H1 (cell line): ENCODE measurements around the gene ACSL3. TPM values are rescaled to one million over a fixed set of nuclear protein-coding genes. Genes with fewer than 3 reads are reported as not detected.

Source experiments
- CTCF ChIA-PET: fragments of 300-600 bp; sonication (Branson Sonifier 250); formaldehyde crosslinking; loops from one replicate; lab custom pipeline; 2021; ENCODE audit not compliant: partially characterized antibody; lab: Charles Lee
- POLR2A ChIA-PET: fragments of 300-600 bp; sonication (Branson Sonifier 250); formaldehyde crosslinking; loops from one replicate; lab custom pipeline; 2021; ENCODE audit warnings: inconsistent platforms; ENCODE audit not compliant: partially characterized antibody; lab: Charles Lee
- DNase-seq, 2 experiments: peaks; one replicate each; pipeline versions ENCODE4 v3.0.0 to v3.0.0-alpha.2; 2010 to 2022; ENCODE audit warnings: low spot score in 2 of 2, low read depth in 1 of 2, mixed read lengths in 1 of 2
- FAIRE-seq: peaks from 2 replicates; lab custom pipeline; 2011; peaks lifted over from hg19 to GRCh38; lab: Jason Lieb, UNC
- H2AFZ ChIP-seq: 2 replicates; pipeline ENCODE4 v1.8.1; 2012; ENCODE audit warnings: low read length, inconsistent platforms
- H2AK5ac ChIP-seq: 2 replicates; pipeline ENCODE4 v1.6.1; 2013; ENCODE audit warnings: low read depth, low read length
- H2BK120ac ChIP-seq: replicated peaks from 2 replicates; pipeline ENCODE3; 2013; ENCODE audit warnings: low read depth, low read length, inconsistent platforms
- H2BK12ac ChIP-seq: 2 replicates; pipeline ENCODE4 v1.6.1; 2013; ENCODE audit warnings: low read depth, low read length
- H2BK15ac ChIP-seq: 2 replicates; pipeline ENCODE4 v1.6.1; 2013; ENCODE audit warnings: low read length
- H2BK20ac ChIP-seq: 2 replicates; pipeline ENCODE4 v1.6.1; 2013; ENCODE audit warnings: low read length
- H2BK5ac ChIP-seq: 2 replicates; pipeline ENCODE4 v1.6.1; 2013; ENCODE audit warnings: low read depth, low read length
- H3K14ac ChIP-seq: 2 replicates; pipeline ENCODE4 v1.6.1; 2013; ENCODE audit warnings: inconsistent platforms; ENCODE audit not compliant: insufficient read length
- H3K18ac ChIP-seq: 2 replicates; pipeline ENCODE4 v1.6.1; 2013; ENCODE audit warnings: low read length; ENCODE audit errors: extremely low read depth
- H3K23ac ChIP-seq: 2 replicates; pipeline ENCODE4 v1.6.1; 2013; ENCODE audit warnings: inconsistent platforms; ENCODE audit not compliant: insufficient read length
- H3K23me2 ChIP-seq: 2 replicates; pipeline ENCODE4 v1.6.1; 2013; ENCODE audit warnings: low read depth, low read length
- H3K27ac ChIP-seq: 2 replicates; pipeline ENCODE4 v1.6.1; 2011; ENCODE audit warnings: low read depth, low read length, inconsistent platforms
- H3K27me3 ChIP-seq, 4 experiments: replicated peaks in 1 of 4; 1 replicate in 1 of 4; 2 replicates in 3 of 4; pipeline versions ENCODE4 v1.6.1 to v1.8.1; 2011 to 2013; ENCODE audit warnings: low read length in 3 of 4, mild to moderate bottlenecking in 3 of 4, inconsistent platforms in 2 of 4, mixed read lengths in 2 of 4, moderate library complexity in 1 of 4; ENCODE audit not compliant: control insufficient read depth in 3 of 4, insufficient read depth in 3 of 4; ENCODE audit errors: extremely low read depth in 1 of 4
- H3K36me3 ChIP-seq, 4 experiments: 2 replicates each; pipeline versions ENCODE4 v1.6.1 to v1.8.1; 2011 to 2013; ENCODE audit warnings: mild to moderate bottlenecking in 4 of 4, low read length in 3 of 4, moderate library complexity in 2 of 4, control low read depth in 1 of 4, inconsistent platforms in 1 of 4; ENCODE audit not compliant: insufficient read depth in 4 of 4, control insufficient read depth in 2 of 4
- H3K4ac ChIP-seq: replicated peaks from 2 replicates; pipeline ENCODE3; 2013; ENCODE audit warnings: low read length, low read depth, mixed read lengths, inconsistent platforms; ENCODE audit not compliant: insufficient read length
- H3K4me1 ChIP-seq, 4 experiments: replicated peaks in 1 of 4; 1 replicate in 1 of 4; 2 replicates in 3 of 4; pipeline versions ENCODE4 v1.6.1 to v1.8.1; 2011 to 2013; ENCODE audit warnings: low read length in 3 of 4, inconsistent platforms in 2 of 4, mixed read lengths in 1 of 4; ENCODE audit not compliant: insufficient read depth in 4 of 4, control insufficient read depth in 3 of 4
- H3K4me2 ChIP-seq, 2 experiments: 2 replicates each; pipeline versions ENCODE4 v1.6.1 to v1.8.1; 2011 to 2013; ENCODE audit warnings: low read depth in 2 of 2, low read length in 2 of 2, control low read depth in 1 of 2, inconsistent platforms in 1 of 2, mild to moderate bottlenecking in 1 of 2; ENCODE audit not compliant: insufficient read depth in 1 of 2
- H3K4me3 ChIP-seq, 4 experiments: fragments of 200-600, 300-600 bp in 1 of 4; sonication (generic), shearing (Covaris generic), sonication (Bioruptor Twin) in 1 of 4; 2 replicates each; pipeline versions ENCODE4 v1.5.1 to v1.8.1; 2011 to 2016; ENCODE audit warnings: low read length in 4 of 4, low read depth in 3 of 4, control low read depth in 2 of 4, inconsistent platforms in 2 of 4, mild to moderate bottlenecking in 2 of 4, mixed read lengths in 1 of 4, moderate library complexity in 1 of 4; ENCODE audit not compliant: insufficient read depth in 2 of 4; ENCODE audit errors: extremely low read depth in 1 of 4
- H3K56ac ChIP-seq: replicated peaks from 2 replicates; pipeline ENCODE3; 2013; ENCODE audit warnings: low read depth, mild to moderate bottlenecking, mixed read lengths, low read length, inconsistent platforms; ENCODE audit not compliant: insufficient read length
- H3K79me1 ChIP-seq: 2 replicates; pipeline ENCODE4 v1.6.1; 2013; ENCODE audit warnings: low read depth, low read length, control low read depth
- H3K79me2 ChIP-seq, 2 experiments: 2 replicates each; pipeline versions ENCODE4 v1.6.1 to v1.8.1; 2012 to 2013; ENCODE audit warnings: low read length in 2 of 2, mild to moderate bottlenecking in 2 of 2, inconsistent platforms in 1 of 2; ENCODE audit not compliant: insufficient read depth in 2 of 2, control insufficient read depth in 1 of 2
- H3K9ac ChIP-seq, 4 experiments: replicated peaks in 1 of 4; 1 replicate in 1 of 4; 2 replicates in 3 of 4; pipeline versions ENCODE4 v1.6.1 to v1.8.1; 2011 to 2013; ENCODE audit warnings: low read depth in 3 of 4, low read length in 3 of 4, control low read depth in 2 of 4, mild to moderate bottlenecking in 2 of 4, moderate library complexity in 2 of 4, inconsistent platforms in 1 of 4; ENCODE audit errors: extremely low read depth in 1 of 4
- H3K9me3 ChIP-seq, 2 experiments: 2 replicates each; pipeline versions ENCODE4 v1.6.1 to v1.8.1; 2012 to 2013; ENCODE audit warnings: mild to moderate bottlenecking in 2 of 2, moderate library complexity in 2 of 2, control low read depth in 1 of 2, inconsistent platforms in 1 of 2, low read depth in 1 of 2, low read length in 1 of 2, mixed read lengths in 1 of 2; ENCODE audit not compliant: insufficient read depth in 2 of 2
- H4K20me1 ChIP-seq, 2 experiments: replicated peaks in 1 of 2; 2 replicates each; pipeline versions ENCODE3 to v1.8.1; 2011 to 2013; ENCODE audit warnings: inconsistent platforms in 2 of 2, low read length in 2 of 2, mild to moderate bottlenecking in 1 of 2; ENCODE audit not compliant: insufficient read depth in 2 of 2, control insufficient read depth in 1 of 2
- H4K5ac ChIP-seq: 2 replicates; pipeline ENCODE4 v1.6.1; 2013; ENCODE audit warnings: low read length, low read depth, mixed read lengths, inconsistent platforms; ENCODE audit not compliant: insufficient read length
- H4K8ac ChIP-seq: 2 replicates; pipeline ENCODE4 v1.8.0; 2013; ENCODE audit warnings: mild to moderate bottlenecking, moderate library complexity, low read length, inconsistent platforms; ENCODE audit not compliant: insufficient read depth; ENCODE audit errors: extremely low read depth
- H4K91ac ChIP-seq: replicated peaks from 2 replicates; pipeline ENCODE3; 2013; ENCODE audit warnings: low read length, mixed read lengths, inconsistent platforms; ENCODE audit not compliant: insufficient read length
- BACH1 ChIP-seq: IDR thresholded peaks from 2 replicates; pipeline ENCODE4 v1.6.1; 2012; ENCODE audit warnings: low read length, improper control_type of control experiment
- EGR1 ChIP-seq: IDR thresholded peaks from 2 replicates; pipeline ENCODE4 v1.6.1; 2011; ENCODE audit warnings: low read depth, low read length, borderline replicate concordance
- EP300 ChIP-seq, 2 experiments: IDR thresholded peaks; 1 replicate in 1 of 2; 2 replicates in 1 of 2; pipeline ENCODE4 v1.6.1; 2011 to 2012; ENCODE audit warnings: low read depth in 2 of 2, low read length in 2 of 2, mild to moderate bottlenecking in 2 of 2, borderline replicate concordance in 1 of 2, inconsistent platforms in 1 of 2, moderate library complexity in 1 of 2
- JUND ChIP-seq: IDR thresholded peaks from 2 replicates; pipeline ENCODE4 v1.6.1; 2011; ENCODE audit warnings: mild to moderate bottlenecking, improper control_type of control experiment, low read length
- NRF1 ChIP-seq: IDR thresholded peaks from 2 replicates; pipeline ENCODE4 v1.6.1; 2011; ENCODE audit warnings: mild to moderate bottlenecking, low read depth, low read length, improper control_type of control experiment
- SAP30 ChIP-seq: fragments of 300-600 bp; sonication (generic); IDR thresholded peaks from 2 replicates; pipeline ENCODE4 v1.7.1; 2012; ENCODE audit warnings: low read length, moderate library complexity, mild to moderate bottlenecking, inconsistent platforms; ENCODE audit not compliant: insufficient read depth, insufficient replicate concordance
- WGBS, 2 experiments: shearing (Covaris generic) in 1 of 2; methylation state at CpG; one replicate each; pipeline versions ENCODE4 v1.1.6 to v1.1.7; 2013 to 2015; ENCODE audit warnings: low lambda C conversion rate in 2 of 2, mixed read lengths in 2 of 2, inconsistent platforms in 1 of 2, low coverage in 1 of 2, missing lambda C conversion rate in 1 of 2; ENCODE audit not compliant: insufficient replicate concordance in 2 of 2, insufficient coverage in 1 of 2, insufficient read length in 1 of 2; ENCODE audit errors: extremely low coverage in 1 of 2, missing lambda C conversion rate in 1 of 2; 5-methylcytosine and 5-hydroxymethylcytosine counted together
- polyA plus RNA-seq, 7 experiments: library from polyadenylated mRNA; depleted of rRNA in 3 of 7; stranded (reverse) in 5 of 7; unstranded in 2 of 7; fragments of >200 nt in 5 of 7; fragments of 200-250 nt in 2 of 7; gene quantifications; 1 replicate in 5 of 7; 2 replicates in 1 of 7; 4 replicates in 1 of 7; pipeline versions ENCODE4 v1.2.1 to v1.2.3, GENCODE V29; 2011 to 2013; ENCODE audit warnings: missing spikeins in 2 of 7, mixed read lengths in 2 of 7
- total RNA-seq: library from RNA; stranded (reverse); fragmentation: NEBNext Ultra II Directional; extraction: Animal tissue kit (Norgen Biotek cat#: 25700); gene quantifications from 2 replicates; pipeline ENCODE4 v1.2.1, GENCODE V29; 2021
- TF ChIP-seq, protein P1 (sequence below), 3 experiments: IDR thresholded peaks; 1 replicate in 2 of 3; 2 replicates in 1 of 3; pipeline versions ENCODE4 v1.5.1 to v1.6.1; 2011; ENCODE audit warnings: low read length in 3 of 3, mild to moderate bottlenecking in 3 of 3, inconsistent platforms in 2 of 3, low read depth in 1 of 3, moderate library complexity in 1 of 3; ENCODE audit not compliant: insufficient read depth in 1 of 3; ENCODE audit errors: control extremely low read depth in 1 of 3

The ACSL3 gene
- total and polyA plus RNA-seq, 2 of the 8 experiments (the other 6 are each of a cell fraction or from before 2014, with no cell fraction given): 37.5 to 98.1 TPM

DNA sequence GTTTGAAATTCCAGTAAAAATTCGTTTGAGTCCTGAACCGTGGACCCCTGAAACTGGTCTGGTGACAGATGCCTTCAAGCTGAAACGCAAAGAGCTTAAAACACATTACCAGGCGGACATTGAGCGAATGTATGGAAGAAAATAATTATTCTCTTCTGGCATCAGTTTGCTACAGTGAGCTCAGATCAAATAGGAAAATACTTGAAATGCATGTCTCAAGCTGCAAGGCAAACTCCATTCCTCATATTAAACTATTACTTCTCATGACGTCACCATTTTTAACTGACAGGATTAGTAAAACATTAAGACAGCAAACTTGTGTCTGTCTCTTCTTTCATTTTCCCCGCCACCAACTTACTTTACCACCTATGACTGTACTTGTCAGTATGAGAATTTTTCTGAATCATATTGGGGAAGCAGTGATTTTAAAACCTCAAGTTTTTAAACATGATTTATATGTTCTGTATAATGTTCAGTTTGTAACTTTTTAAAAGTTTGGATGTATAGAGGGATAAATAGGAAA, 80.7 kb downstream of the ACSL3 start:
- ChIA-PET POLR2A (no interaction called here), CTCF (interaction anchor here (0.6 to 5.0 kb wide), 11 partner anchors 9 to 1264 kb away, joined by 3 to 32 read pairs (median 5); no protein-coding TSS in a partner anchor)
- Histone ChIP-seq H3K18ac (no peak overlapping the region), H4K8ac (no peak overlapping the region), H3K9ac (no peak overlapping the region), H3K9me3 (no peaks in the 10 kb centered on the region), H3K56ac (no peak overlapping the region), H3K23me2 (no peaks in the 10 kb centered on the region), H2AFZ (no peak overlapping the region), H3K27me3 (no peaks in the 10 kb centered on the region), H3K14ac (no peak overlapping the region), H4K20me1 (peaks cover 0 to 5% of the 10 kb centered on the region in 2 experiments), H3K23ac (no peak overlapping the region), H2BK5ac (no peak overlapping the region), H2AK5ac (no peak overlapping the region), H3K4me1 (peaks cover 0 to 6% (median 1%) of the 10 kb centered on the region in 4 experiments; a peak in 4 of 7 replicates), H3K79me1 (no peaks in the 10 kb centered on the region), H2BK20ac (no peak overlapping the region), H3K4me2 (no peak overlapping the region), H4K5ac (no peak overlapping the region), H3K27ac (no peak overlapping the region), H2BK120ac (no peak overlapping the region), H2BK12ac (no peak overlapping the region), H3K4me3 (no peak overlapping the region), H3K79me2 (peaks cover 0 to 5% of the 10 kb centered on the region in 2 experiments; a peak in 1 of 4 replicates), H4K91ac (no peak overlapping the region), H2BK15ac (no peak overlapping the region), H3K4ac (no peak overlapping the region), H3K36me3 (peaks cover 0 to 11% (median 0%) of the 10 kb centered on the region in 4 experiments; a peak in 3 of 8 replicates)
- TF ChIP-seq JUND (no peak), BACH1 (no peak), EGR1 (no peak), NRF1 (no peak), EP300 (IDR thresholded peaks at IDR 0.05; ENCODE audit: borderline replicate concordance in 1 of 2, low read depth in 2 of 2, low read length in 2 of 2) (no peak), SAP30 (no peak)
- TF ChIP-seq, protein P1, sequence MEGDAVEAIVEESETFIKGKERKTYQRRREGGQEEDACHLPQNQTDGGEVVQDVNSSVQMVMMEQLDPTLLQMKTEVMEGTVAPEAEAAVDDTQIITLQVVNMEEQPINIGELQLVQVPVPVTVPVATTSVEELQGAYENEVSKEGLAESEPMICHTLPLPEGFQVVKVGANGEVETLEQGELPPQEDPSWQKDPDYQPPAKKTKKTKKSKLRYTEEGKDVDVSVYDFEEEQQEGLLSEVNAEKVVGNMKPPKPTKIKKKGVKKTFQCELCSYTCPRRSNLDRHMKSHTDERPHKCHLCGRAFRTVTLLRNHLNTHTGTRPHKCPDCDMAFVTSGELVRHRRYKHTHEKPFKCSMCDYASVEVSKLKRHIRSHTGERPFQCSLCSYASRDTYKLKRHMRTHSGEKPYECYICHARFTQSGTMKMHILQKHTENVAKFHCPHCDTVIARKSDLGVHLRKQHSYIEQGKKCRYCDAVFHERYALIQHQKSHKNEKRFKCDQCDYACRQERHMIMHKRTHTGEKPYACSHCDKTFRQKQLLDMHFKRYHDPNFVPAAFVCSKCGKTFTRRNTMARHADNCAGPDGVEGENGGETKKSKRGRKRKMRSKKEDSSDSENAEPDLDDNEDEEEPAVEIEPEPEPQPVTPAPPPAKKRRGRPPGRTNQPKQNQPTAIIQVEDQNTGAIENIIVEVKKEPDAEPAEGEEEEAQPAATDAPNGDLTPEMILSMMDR (IDR thresholded peaks at IDR 0.05; ENCODE audit: control extremely low read depth in 1 of 3, insufficient read depth in 1 of 3, low read depth in 1 of 3, low read length in 3 of 3): no peak
- WGBS, 2 experiments: 96% methylated on average over 7 of the region's 7 CpGs; no CpG with 5 or more reads in 1 of the 2 experiments
- no peak for FAIRE-seq
- no peak for DNase-seq
